ENCODE results near the gene NLRP1. TPM values are rescaled to one million over a fixed set of nuclear protein-coding genes. Genes with fewer than 3 reads are reported as not detected.

The NLRP1 gene
- total RNA-seq, 1 donor from 2014 or later, result 67.7 TPM

- no peak for DNase-seq (ENCODE audit: low spot score in 2 of 2)
- peaks cover 0 to 8% of the 10 kb centered on the region in 2 donors for H3K9me3 ChIP-seq
These were observed 23.8 kb downstream of the NLRP1 start for GRCh38 chr17:5560361-5560988.

DNA sequence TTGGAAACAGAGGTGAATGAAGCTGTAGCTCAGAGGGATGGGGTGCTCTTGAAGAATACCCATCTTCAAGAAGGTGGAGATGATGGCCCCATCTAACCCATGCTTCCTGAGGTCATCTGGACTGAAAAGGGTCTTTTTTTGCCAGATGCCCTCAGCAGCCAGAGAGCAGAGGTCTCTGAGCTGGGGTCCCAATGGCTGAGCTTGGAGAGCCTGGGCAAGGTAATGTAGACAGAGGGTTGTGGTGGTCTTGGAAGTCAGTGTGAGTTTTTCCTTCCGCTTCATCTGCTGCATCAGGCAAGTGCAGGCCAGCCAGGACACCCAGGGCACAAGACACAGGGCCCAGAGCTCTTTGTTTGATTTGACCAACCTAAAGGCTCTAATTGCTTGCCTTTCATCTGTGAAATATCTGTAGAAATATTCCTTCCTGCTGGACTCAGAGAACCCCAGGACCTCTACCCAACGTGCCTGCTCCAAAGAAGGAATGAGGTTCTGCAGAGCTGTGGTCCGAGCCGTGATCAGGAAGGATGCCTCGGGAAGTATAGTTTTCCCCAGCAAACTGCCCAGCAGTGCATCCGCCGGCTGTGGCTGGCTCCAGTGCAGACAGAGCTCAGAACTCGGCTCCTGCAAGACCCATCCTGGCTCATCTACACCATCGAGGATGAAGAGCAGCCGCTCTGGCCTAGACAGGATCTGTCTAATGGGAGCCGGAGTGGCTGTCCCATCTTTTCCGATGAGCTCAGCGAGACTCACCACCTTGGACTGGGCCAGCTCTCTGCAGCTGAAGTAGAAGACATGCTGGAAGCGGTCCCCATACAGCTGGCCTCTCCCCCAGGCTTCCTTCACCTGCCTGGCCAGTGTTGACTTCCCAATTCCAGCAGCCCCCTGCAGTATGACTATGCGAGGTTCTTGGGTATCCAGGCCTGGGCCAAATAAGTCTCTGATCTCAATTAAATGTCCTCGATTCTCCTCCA is 25.2 kb downstream of the NLRP1 start:
- intact Hi-C loops (cut with DNase I), result no loop called here
- TF ChIP-seq, protein P1, sequence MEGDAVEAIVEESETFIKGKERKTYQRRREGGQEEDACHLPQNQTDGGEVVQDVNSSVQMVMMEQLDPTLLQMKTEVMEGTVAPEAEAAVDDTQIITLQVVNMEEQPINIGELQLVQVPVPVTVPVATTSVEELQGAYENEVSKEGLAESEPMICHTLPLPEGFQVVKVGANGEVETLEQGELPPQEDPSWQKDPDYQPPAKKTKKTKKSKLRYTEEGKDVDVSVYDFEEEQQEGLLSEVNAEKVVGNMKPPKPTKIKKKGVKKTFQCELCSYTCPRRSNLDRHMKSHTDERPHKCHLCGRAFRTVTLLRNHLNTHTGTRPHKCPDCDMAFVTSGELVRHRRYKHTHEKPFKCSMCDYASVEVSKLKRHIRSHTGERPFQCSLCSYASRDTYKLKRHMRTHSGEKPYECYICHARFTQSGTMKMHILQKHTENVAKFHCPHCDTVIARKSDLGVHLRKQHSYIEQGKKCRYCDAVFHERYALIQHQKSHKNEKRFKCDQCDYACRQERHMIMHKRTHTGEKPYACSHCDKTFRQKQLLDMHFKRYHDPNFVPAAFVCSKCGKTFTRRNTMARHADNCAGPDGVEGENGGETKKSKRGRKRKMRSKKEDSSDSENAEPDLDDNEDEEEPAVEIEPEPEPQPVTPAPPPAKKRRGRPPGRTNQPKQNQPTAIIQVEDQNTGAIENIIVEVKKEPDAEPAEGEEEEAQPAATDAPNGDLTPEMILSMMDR (IDR thresholded peaks at IDR 0.05), result no peak
- Histone ChIP-seq H3K4me3 (no peak overlapping the region), H3K36me3 (peaks cover 33 to 45% of the 10 kb centered on the region in 2 donors), H3K27me3 (no peaks in the 10 kb centered on the region), H3K4me1 (no peaks in the 10 kb centered on the region), H3K27ac (no peak overlapping the region), H3K9me3 (peaks cover 0 to 4% of the 10 kb centered on the region in 2 donors)
- DNase-seq (ENCODE audit: low spot score in 2 of 2), result no peak

More at GRCh38 chr17:5560361-5560988, 23.8 kb downstream of the NLRP1 start:
- TF ChIP-seq, protein P1 (IDR thresholded peaks at IDR 0.05), result no peak
- no peaks in the 10 kb centered on the region for H3K27me3 ChIP-seq
- intact Hi-C loops (cut with DNase I), result no loop called here
- H3K27ac ChIP-seq, result no peak overlapping the region
- peaks cover 29 to 41% of the 10 kb centered on the region in 2 donors for H3K36me3 ChIP-seq
- H3K4me3 ChIP-seq, result no peak overlapping the region
- no peaks in the 10 kb centered on the region for H3K4me1 ChIP-seq

DNA sequence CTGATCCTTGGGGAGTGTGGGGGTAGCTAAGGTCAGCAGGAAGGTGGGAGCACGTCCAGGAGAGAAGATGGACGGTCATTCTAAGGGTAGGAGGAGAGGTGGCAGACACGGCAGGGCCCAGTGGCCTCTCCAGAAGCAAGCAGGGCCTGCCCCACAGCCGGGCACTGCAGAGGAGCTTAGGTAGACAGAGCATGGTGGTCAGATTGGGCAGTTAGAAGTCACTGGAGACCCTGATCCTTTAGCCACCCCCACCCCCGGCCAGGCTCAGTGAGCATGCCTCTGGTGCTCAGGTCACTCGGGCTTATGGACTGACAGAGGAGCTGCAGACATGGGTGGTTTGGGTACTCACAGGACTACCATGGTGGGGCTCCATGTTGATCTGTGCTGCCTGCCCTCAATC is 26.3 kb downstream of the NLRP1 start:
- H3K4me1 ChIP-seq, result no peaks in the 10 kb centered on the region
- intact Hi-C loops (cut with DNase I), result no loop called here
- DNase-seq (ENCODE audit: low spot score in 2 of 2), result no peak
- TF ChIP-seq, protein P1 (IDR thresholded peaks at IDR 0.05), result no peak
- H3K36me3 ChIP-seq, result peaks cover 42 to 55% of the 10 kb centered on the region in 2 donors
- H3K4me3 ChIP-seq, result no peak overlapping the region
- no peak overlapping the region for H3K27ac ChIP-seq
- H3K27me3 ChIP-seq, result no peaks in the 10 kb centered on the region
- no peaks in the 10 kb centered on the region for H3K9me3 ChIP-seq

DNA sequence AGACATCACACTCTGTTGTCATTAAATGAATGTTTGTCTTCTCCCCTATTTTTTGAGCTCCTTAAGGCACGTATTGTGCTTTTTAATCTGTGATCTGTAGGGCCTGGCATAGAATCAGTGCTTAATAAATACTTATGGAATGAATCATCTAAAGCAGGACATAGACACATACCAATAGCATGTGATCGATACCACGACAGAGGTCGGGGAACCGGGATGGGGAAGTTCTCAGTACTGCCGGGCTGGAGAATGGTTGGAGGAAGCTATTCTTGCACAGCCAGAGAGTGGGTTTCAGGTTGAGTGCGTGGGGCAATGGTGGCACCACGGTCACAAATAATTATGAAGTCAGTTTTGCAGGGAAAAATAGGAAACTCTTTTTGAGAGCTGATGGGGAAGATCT is 26.8 kb downstream of the NLRP1 start:
- no peak for DNase-seq (ENCODE audit: low spot score in 2 of 2)
- Histone ChIP-seq H3K36me3 (peaks cover 46 to 56% of the 10 kb centered on the region in 2 donors), H3K27ac (no peak overlapping the region), H3K4me1 (no peaks in the 10 kb centered on the region), H3K27me3 (no peaks in the 10 kb centered on the region), H3K9me3 (no peaks in the 10 kb centered on the region), H3K4me3 (no peak overlapping the region)
- intact Hi-C loops (cut with DNase I), result no loop called here
- TF ChIP-seq, protein P1 (IDR thresholded peaks at IDR 0.05), result no peak

DNA sequence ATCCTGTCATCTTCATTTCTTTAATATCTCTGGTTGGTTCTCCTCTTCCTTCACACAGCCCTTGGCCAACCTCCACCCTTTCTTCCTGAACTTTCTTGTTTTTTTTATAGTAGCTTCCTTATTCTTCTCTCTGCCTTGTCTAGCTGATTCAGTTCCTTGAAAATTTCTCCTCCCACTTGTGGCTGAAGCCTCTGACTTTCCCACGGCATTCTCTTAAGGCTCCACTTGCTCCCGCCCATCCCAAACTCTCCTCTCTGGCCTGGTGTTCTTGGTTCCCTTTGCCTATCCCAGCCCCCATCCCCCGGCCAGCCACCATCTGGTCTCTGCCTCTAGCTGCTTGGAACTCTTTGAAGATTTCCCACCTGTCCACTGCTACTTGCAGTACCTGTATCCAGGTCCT is 29.1 kb downstream of the NLRP1 start:
- peaks cover 44 to 58% of the 10 kb centered on the region in 2 donors for H3K36me3 ChIP-seq

More for the DNA sequence above, 29.1 kb downstream of the NLRP1 start:
- no peak overlapping the region for H3K4me3 ChIP-seq
- DNase-seq (ENCODE audit: low spot score in 2 of 2), result no peak
- TF ChIP-seq, protein P1 (IDR thresholded peaks at IDR 0.05), result no peak
- intact Hi-C loops (cut with DNase I), result no loop called here
- H3K9me3 ChIP-seq, result no peaks in the 10 kb centered on the region
- H3K27ac ChIP-seq, result no peak overlapping the region
- H3K4me1 ChIP-seq, result no peaks in the 10 kb centered on the region
- H3K27me3 ChIP-seq, result no peaks in the 10 kb centered on the region
